ENCODE data around the gene PIK3R3. TPM values are rescaled to one million over a fixed set of nuclear protein-coding genes. Genes with fewer than 3 reads are reported as not detected.

The PIK3R3 gene
- total RNA-seq, 1 donor from 2014 or later, result 55.8 TPM

- no peak for DNase-seq (ENCODE audit: low spot score)
Observed at GRCh38 chr1:46157916-46158311, 25.5 kb upstream of the PIK3R3 start.

GRCh38 chr1:46153732-46154131 lies 21.3 kb upstream of the PIK3R3 start:
- DNase-seq (ENCODE audit: low spot score), result no peak

- no peak for DNase-seq (ENCODE audit: low spot score)
Observed at GRCh38 chr1:46153228-46153627, 20.8 kb upstream of the PIK3R3 start.

GRCh38 chr1:46152016-46152415 lies 19.6 kb upstream of the PIK3R3 start:
- no peak for DNase-seq (ENCODE audit: low spot score)

- no peak for DNase-seq (ENCODE audit: low spot score)
Observed at GRCh38 chr1:46150085-46150484, 17.7 kb upstream of the PIK3R3 start.

GRCh38 chr1:46148318-46148717 lies 15.9 kb upstream of the PIK3R3 start:
- DNase-seq (ENCODE audit: low spot score), result no peak

- no peak for DNase-seq (ENCODE audit: low spot score)
Observed at GRCh38 chr1:46137916-46138315, 5.5 kb upstream of the PIK3R3 start.

GRCh38 chr1:46136711-46137110 lies 4.3 kb upstream of the PIK3R3 start:
- DNase-seq (ENCODE audit: low spot score), result no peak

GRCh38 chr1:46134660-46135331 lies 2.4 kb upstream of the PIK3R3 start:
- no peak for DNase-seq (ENCODE audit: low spot score)

- DNase-seq (ENCODE audit: low spot score), result no peak
Observed at GRCh38 chr1:46133781-46134350, 1.4 kb upstream of the PIK3R3 start.

- DNase-seq (ENCODE audit: low spot score), result no peak
Observed at GRCh38 chr1:46133181-46133658, 791 bp upstream of the PIK3R3 start.

- no peak for DNase-seq (ENCODE audit: low spot score)
Observed at GRCh38 chr1:46131712-46132528, 509 bp downstream of the PIK3R3 start.

- DNase-seq (ENCODE audit: low spot score), result no peak
Observed at GRCh38 chr1:46131093-46131492, 1.3 kb downstream of the PIK3R3 start.

- no peak for DNase-seq (ENCODE audit: low spot score)
Observed at GRCh38 chr1:46130606-46131005, 1.8 kb downstream of the PIK3R3 start.

- no peak for DNase-seq (ENCODE audit: low spot score)
Observed at GRCh38 chr1:46130121-46130520, 2.3 kb downstream of the PIK3R3 start.

- no peak for DNase-seq (ENCODE audit: low spot score)
Observed at GRCh38 chr1:46128344-46128743, 4.1 kb downstream of the PIK3R3 start.

- DNase-seq (ENCODE audit: low spot score), result no peak
Observed at GRCh38 chr1:46118856-46119255, 13.6 kb downstream of the PIK3R3 start.

GRCh38 chr1:46117810-46118494 lies 14.5 kb downstream of the PIK3R3 start:
- DNase-seq (ENCODE audit: low spot score), result no peak

- no peak for DNase-seq (ENCODE audit: low spot score)
Observed at GRCh38 chr1:46114925-46115603, 17.4 kb downstream of the PIK3R3 start.

- no peak for DNase-seq (ENCODE audit: low spot score)
Observed at GRCh38 chr1:46113948-46114347, 18.5 kb downstream of the PIK3R3 start.

GRCh38 chr1:46112108-46112507 lies 20.3 kb downstream of the PIK3R3 start:
- no peak for DNase-seq (ENCODE audit: low spot score)

GRCh38 chr1:46110521-46110920 lies 21.9 kb downstream of the PIK3R3 start:
- DNase-seq (ENCODE audit: low spot score), result no peak
